Astrocyte of the cerebellum (primary cell): ENCODE measurements around the gene CES4A.
"Not testable (repeated sequence)": the region's sequence is repeated elsewhere in the genome, so short reads cannot be mapped to it uniquely, and the experiment has no call there.

Source experiments
- DNase-seq: peaks from one replicate; pipeline ENCODE4 v3.0.0-alpha.2; 2011; ENCODE audit warnings: low read depth
- H3K4me3 ChIP-seq: 2 replicates; pipeline ENCODE4 v1.5.1; 2011; ENCODE audit warnings: mild to moderate bottlenecking, low read depth, low read length, moderate library complexity
- in situ Hi-C: cut with HindIII; loops from 2 replicates; pipeline ENCODE4 v1.10.0; 2017; ENCODE audit warnings: low sequenced_read_pairs
- TF ChIP-seq, protein P1 (sequence below): IDR thresholded peaks from 2 replicates; pipeline ENCODE4 v1.5.1; 2012; ENCODE audit warnings: low read length, low read depth, moderate library complexity, mild to moderate bottlenecking; ENCODE audit errors: missing control alignments

CES4A gene

DNA sequence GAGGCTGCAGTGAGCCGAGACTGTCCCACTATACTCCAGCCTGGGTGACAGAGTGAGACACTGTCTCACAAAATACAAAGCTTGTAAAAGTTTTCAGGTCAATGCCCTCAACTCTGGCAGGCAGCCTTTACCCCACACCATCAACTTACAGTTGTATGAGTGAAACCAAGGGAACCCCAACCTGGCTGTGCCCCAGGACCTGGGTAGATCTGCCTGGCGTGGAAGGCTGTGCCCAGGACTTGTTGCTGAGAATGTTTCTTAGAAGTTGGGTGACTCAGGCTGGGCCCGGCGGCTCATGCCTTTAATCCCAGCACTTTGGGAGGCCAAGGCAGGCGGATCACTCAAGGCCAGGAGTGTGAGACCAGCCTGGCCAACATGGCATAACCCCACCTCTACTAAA lies 19.5 kb upstream of the CES4A start:
- TF ChIP-seq, protein P1, sequence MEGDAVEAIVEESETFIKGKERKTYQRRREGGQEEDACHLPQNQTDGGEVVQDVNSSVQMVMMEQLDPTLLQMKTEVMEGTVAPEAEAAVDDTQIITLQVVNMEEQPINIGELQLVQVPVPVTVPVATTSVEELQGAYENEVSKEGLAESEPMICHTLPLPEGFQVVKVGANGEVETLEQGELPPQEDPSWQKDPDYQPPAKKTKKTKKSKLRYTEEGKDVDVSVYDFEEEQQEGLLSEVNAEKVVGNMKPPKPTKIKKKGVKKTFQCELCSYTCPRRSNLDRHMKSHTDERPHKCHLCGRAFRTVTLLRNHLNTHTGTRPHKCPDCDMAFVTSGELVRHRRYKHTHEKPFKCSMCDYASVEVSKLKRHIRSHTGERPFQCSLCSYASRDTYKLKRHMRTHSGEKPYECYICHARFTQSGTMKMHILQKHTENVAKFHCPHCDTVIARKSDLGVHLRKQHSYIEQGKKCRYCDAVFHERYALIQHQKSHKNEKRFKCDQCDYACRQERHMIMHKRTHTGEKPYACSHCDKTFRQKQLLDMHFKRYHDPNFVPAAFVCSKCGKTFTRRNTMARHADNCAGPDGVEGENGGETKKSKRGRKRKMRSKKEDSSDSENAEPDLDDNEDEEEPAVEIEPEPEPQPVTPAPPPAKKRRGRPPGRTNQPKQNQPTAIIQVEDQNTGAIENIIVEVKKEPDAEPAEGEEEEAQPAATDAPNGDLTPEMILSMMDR: no peak
- DNase-seq: no peak
- in situ Hi-C loops: no loop called here
- H3K4me3 ChIP-seq: no peak overlapping the region

DNA sequence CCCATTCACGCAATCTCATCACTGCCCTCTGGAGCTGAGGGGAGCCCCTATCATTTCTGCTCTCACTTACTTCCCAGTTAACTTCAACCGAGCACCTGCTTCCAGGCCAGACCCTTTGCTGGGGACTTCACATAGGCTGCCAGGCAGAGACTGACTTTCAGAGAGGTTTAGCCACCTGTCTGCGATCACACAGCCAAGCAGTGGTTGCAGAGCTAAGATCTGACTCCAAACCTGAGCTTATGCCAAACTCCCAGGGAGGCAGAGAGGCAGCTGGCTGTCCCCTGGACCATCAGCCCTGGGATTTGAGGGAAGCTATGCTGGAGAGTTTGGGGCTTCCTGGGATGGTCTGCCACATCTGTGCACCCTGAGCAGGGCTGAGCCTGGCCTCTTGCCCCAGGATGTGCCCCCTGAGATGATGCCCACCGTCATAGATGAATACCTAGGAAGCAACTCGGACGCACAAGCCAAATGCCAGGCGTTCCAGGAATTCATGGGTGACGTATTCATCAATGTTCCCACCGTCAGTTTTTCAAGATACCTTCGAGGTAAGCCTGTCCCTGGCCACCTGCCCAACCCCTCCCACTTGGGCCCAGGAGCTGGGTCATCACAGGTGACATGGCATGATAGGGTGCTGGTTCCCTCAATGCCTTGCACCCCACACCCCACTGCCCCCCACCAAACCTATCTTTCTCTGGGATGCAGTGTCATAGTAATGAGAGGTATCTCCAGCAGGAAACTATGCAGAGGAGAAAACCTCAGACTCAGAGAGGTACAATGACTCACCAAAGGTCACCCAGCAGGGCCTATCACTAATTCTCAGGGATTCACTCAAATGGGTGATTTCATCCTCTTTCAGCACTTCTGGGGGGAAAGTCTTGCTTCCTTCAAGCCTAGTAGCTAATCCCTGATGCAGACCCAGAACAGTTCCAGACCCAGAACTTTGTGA lies 17.3 kb upstream of the CES4A start:
- no peak for DNase-seq
- TF ChIP-seq, protein P1: no peak
- H3K4me3 ChIP-seq: no peak overlapping the region
- in situ Hi-C loops: no loop called here

DNA sequence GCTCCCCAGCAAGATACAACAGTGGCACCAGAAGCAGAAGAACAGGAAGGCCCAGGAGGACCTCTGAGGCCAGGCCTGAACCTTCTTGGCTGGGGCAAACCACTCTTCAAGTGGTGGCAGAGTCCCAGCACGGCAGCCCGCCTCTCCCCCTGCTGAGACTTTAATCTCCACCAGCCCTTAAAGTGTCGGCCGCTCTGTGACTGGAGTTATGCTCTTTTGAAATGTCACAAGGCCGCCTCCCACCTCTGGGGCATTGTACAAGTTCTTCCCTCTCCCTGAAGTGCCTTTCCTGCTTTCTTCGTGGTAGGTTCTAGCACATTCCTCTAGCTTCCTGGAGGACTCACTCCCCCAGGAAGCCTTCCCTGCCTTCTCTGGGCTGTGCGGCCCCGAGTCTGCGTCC lies 15.4 kb upstream of the CES4A start:
- in situ Hi-C loops: no loop called here
- TF ChIP-seq, protein P1: no peak
- DNase-seq: no peak
- H3K4me3 ChIP-seq: no peak overlapping the region

DNA sequence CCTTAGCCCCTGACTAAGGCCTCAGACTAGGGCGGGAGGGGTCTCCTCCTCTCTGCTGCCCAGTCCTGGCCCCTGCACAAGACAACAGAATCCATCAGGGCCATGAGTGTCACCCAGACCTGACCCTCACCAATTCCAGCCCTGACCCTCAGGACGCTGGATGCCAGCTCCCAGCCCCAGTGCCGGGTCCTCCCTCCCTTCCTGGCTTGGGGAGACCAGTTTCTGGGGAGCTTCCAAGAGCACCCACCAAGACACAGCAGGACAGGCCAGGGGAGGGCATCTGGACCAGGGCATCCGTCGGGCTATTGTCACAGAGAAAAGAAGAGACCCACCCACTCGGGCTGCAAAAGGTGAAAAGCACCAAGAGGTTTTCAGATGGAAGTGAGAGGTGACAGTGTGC lies 14.7 kb upstream of the CES4A start:
- TF ChIP-seq, protein P1: no peak
- in situ Hi-C loops: no loop called here
- DNase-seq: no peak

DNA sequence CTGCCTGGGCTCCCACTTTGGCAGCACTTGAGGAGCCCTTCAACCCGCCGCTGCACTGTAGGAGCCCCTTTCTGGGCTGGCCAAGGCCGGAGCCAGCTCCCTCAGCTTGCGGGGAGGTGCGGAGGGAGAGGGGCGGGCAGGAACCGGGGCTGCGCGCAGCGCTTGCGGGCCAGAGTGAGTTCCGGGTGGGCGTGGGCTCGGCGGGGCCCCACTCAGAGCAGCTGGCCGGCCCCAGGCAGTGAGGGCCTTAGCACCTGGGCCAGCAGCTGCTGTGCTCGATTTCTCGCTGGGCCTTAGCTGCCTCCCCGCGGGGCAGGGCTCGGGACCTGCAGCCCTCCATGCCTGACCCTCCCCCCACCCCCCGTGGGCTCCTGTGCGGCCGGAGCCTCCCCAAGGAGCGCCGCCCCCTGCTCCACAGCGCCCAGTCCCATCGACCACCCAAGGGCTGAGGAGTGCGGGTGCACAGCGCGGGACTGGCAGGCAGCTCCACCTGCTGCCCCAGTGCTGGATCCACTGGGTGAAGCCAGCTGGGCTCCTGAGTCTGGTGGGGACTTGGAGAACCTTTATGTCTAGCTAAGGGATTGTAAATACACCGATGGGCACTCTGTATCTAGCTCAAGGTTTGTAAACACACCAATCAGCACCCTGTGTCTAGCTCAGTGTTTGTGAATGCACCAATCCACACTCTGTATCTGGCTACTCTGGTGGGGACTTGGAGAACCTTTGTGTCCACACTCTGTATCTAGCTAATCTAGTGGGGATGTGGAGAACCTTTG lies 14.0 kb upstream of the CES4A start:
- H3K4me3 ChIP-seq, DNase-seq, in situ Hi-C loops: not testable (repeated sequence)

More for the DNA sequence above, 14.7 kb upstream of the CES4A start:
- no peak overlapping the region for H3K4me3 ChIP-seq

DNA sequence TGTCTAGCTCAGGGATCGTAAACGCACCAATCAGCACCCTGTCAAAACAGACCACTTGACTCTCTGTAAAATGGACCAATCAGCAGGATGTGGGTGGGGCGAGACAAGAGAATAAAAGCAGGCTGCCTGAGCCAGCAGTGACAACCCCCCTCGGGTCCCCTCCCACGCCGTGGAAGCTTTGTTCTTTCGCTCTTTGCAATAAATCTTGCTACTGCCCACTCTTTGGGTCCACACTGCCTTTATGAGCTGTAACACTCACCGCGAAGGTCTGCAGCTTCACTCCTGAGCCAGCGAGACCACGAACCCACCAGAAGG lies 13.5 kb upstream of the CES4A start:
- H3K4me3 ChIP-seq, DNase-seq: not testable (repeated sequence)
- in situ Hi-C loops: loop anchor here (5.0 kb wide), 1 partner anchor 157 kb away; no protein-coding TSS in a partner anchor

DNA sequence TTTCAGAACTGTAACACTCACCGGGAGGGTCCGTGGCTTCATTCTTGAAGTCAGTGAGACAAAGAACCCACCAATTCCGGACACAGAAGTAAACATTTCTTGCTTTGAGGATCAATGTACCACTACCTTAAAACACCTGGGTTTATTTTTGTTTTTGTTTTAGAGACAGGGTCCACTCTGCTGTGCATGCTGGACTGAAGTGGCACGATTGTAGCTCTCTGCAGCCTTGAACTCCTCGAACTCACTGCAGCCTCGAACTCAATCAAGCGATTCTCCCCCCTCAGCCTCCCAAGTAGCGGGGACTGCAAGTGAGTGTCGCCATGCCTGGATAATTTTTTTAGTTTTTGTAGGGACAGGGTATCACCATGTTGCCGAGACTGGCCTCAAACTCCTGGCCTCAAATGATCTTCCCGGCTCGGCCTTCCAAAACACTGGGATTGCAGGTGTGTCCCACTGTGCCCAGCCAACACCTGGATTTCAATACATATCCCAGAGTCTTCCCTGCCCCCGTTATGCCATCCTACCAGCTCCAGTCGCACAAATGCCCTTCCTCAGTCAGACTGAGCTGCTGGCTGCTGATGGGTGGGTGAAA lies 13.0 kb upstream of the CES4A start:
- TF ChIP-seq, protein P1: no peak
- in situ Hi-C loops: loop anchor here (5.0 kb wide), 1 partner anchor 157 kb away; no protein-coding TSS in a partner anchor
- H3K4me3 ChIP-seq: no peak overlapping the region
- no peak for DNase-seq
